NK-92 treated with Interleukin-12 subunit alpha and Interleukin-12 subunit beta, amount 100 ng/mL, for 24 hours (cell line): ENCODE results near the gene STX16.
A peak's percentile ranks its signal among the peaks of the same experiment; 100 is the strongest.

ENCODE experiments used
- DNase-seq: peaks from one replicate; lab custom pipeline; 2025; lab: John Stamatoyannopoulos, UW

STX16 gene, protein sequence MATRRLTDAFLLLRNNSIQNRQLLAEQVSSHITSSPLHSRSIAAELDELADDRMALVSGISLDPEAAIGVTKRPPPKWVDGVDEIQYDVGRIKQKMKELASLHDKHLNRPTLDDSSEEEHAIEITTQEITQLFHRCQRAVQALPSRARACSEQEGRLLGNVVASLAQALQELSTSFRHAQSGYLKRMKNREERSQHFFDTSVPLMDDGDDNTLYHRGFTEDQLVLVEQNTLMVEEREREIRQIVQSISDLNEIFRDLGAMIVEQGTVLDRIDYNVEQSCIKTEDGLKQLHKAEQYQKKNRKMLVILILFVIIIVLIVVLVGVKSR

GRCh38 chr20:58650776-58651558, at the start of gene STX16:
STX16 (plus strand) TSS chr20:58651283; CDS start chr20:58652007, 724 bp downstream.
- peak; percentile 83 for DNase-seq

DNA sequence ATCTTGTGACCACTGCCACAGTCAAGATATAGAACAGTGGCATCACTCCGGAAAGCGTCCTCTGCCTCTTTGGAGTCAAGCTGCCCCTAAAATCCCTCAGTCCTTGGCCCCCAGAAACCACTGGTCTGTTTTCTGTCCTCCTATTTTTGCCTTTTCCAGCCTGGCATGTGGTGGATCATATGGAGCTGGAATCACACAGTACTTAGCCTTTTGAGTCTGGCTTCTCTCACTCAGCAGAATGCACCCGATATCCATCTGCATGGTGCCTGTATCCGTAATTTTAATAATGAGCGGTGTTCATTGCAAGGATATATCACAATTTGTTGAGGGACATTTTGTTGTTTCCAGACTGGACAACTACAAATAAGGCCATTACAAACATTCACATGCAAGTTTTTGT, 49.0 kb upstream of the STX16 start:
- no peak for DNase-seq

DNA sequence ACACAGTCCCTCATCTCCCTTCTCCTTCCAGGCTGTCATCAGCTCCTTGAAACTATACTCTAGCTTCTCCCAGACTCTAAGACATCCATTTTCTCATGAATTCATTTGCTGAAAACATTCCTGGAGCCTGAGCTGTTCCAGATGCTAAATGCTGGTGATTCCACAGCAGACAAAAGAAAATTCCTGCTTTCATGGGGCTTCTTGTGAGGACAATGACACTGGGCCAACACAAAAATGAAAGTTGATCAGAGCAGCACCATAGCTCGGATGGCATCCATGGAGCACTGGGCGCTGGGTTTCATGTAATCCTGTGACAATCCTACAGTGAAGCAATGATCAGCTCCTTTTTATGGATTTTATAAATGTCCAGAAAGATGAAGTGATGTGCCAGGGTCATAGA, 47.4 kb upstream of the STX16 start:
- no peak for DNase-seq

DNA sequence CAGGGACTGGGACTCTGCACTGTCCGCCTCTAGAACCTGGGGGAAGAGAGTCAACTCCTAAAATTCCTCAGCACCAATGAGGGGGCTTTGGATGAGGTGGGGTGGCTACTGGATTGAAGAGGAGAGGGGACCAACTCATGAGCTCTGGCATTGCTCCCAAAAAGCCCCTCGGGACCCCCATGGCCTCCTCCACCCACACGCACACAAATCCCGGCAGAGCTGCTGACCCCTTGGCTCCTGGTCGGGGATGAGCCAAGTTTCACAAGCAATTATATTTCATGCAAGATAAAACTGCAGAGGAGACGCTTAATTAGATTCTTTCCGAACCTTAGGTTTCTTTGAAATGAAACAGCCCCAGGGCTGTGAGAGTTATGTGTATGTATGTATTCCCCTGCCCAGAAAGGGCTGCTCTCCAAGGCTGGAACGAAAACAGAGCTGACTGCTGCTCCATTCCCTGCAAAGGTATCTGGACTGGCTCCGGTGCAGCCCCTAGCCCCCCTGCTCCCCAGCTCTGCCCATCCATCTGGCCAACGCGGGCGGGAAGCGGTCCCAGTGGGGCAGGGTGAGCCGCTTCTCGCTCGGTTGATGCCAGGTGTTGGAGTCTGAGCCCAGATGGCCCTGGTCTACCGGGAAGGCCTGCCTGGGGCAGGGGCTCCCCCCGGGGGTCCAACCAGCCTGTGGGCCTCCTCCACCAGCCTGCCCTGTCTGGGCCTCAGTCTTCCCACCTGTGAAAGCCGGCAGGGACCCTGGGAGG, 46.8 kb upstream of the STX16 start:
- DNase-seq: no peak

DNA sequence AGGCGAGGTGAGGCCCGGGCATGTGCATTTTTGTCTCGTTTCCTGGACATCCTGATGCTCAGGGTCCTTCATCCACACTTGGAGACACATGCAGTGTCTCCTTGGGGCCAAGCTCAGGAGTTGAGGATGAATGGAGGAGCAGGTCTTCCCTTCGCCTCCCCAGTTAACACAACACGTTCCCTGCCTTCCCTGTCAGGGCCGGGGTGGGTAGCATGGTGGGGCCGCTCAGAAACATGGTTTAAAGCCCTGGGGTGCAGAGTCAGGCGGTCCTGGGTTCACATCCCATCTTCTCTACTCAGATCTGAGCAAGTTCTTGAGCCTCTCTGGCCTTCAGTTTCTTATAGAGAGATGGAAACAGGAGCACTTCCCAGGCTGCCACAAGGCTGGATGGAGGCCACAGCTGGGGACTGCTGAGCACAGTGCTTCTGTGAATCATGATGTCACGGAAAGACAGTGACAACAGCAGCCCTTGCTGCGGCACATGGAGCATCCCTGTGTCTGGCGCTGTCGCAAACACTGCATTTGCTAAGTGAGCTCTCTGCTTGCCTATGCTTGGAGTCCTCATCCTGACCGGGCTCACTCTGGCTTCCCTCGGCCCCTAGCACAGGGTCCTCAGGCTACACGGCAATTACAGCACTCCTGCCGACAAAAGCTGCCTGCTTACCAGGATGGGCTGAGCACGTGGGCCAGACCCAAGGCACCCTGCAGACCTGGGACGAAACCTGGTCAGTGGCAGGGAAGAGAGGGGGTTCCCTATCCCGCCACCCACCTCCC, 45.6 kb upstream of the STX16 start:
- DNase-seq: no peak

- DNase-seq: no peak
Observed at GRCh38 chr20:58606184-58606583, 44.9 kb upstream of the STX16 start.

GRCh38 chr20:58608096-58608840, 42.8 kb upstream of the STX16 start:
- no peak for DNase-seq

DNA sequence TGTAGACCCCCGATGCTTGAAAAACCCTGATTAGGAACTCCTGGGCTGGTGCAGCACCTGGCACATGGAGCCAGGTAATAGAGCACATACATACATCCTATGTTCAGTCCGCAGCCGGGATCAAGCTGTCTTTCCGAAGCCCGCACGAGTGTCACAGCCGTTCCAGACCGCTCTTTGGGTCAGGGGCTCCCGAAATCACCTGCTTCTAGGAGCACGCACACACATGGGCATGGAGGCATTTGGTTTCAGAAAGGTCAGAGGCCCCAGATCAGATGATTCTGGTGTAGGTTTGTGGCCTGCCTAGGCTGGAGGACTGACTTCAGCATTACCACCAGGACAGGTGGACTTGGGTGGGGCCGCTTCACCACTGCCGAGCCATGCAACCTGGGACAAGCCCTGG, 42.1 kb upstream of the STX16 start:
- no peak for DNase-seq

DNA sequence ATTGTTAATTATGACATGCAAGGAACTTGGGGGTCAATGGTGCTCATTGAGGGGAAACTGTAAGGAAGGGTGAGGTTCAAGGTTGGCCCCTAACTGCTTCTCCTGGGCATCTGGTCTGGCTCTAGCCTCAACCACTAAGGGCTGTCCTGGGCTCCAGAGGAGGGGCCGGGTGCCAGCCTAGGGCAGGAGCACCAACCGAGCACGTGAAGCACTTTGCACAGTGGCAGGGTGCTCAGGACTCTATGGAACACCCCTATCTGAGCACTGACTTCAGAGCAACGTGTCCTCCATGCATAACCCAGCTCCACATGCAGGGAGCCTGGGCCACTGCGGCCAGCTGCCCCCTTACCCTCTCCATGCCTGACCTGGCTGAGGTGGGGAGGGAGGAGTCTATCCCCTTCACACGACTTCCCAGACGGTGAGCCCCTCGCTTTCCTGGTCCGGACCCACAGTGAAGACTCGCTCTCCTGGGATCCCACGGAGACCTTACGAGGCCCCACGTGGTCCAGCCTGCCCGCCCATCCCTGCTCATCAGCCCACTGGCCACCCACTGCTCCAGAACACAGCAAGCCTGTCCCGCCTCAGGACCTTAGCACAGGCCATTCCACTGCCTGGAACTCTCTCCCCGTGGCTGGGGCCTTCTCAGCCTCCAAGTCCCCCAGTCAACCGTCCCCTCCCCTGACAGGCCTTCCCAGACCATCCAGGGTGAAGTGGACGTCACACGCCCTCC, 40.8 kb upstream of the STX16 start:
- DNase-seq: no peak

GRCh38 chr20:58610811-58611210, 40.3 kb upstream of the STX16 start:
- DNase-seq: no peak

GRCh38 chr20:58611236-58612030, 39.6 kb upstream of the STX16 start:
- no peak for DNase-seq

- DNase-seq: no peak
Observed at GRCh38 chr20:58612121-58612691, 38.9 kb upstream of the STX16 start.

GRCh38 chr20:58613061-58613854, 37.8 kb upstream of the STX16 start:
- no peak for DNase-seq

GRCh38 chr20:58614366-58614765, 36.7 kb upstream of the STX16 start:
- DNase-seq: no peak

DNA sequence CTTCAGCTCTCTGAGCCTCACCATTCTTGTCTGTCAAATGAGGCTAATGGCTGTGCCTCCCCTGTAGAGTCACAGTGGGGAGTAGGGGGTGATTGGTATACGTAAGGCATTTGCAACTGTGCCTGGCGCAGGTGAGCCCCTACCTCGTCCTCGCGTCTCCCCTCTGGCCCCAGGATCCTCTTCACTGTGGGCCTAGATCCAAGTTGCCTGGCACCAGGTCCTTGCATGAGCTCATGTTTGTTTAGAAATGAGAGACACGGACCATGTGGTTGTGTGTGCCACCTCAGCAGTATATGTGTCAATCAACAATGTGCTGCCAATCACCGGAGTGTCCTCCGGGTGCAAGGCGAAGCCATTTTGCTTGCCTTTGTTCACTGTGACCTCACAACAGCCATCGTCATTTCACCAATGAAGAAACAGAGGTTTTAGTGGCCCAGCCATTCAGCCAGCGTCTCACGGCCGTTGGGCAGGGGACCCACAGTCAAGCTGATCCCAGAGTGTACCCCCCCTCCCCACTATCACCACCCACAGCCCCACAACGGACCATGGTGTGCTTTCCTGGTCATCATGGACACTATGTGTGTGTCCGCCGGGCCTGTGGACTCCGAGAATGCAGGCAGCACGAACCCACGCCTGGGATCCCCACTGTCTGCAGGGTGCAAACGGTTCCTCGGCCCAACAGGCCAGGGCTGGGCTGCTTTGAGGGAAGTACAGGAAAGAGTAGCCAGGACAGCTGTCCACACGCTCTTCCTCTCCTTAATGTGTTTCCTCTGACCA, 35.9 kb upstream of the STX16 start:
- no peak for DNase-seq

- no peak for DNase-seq
Observed at GRCh38 chr20:58616411-58616810, 34.7 kb upstream of the STX16 start.

DNA sequence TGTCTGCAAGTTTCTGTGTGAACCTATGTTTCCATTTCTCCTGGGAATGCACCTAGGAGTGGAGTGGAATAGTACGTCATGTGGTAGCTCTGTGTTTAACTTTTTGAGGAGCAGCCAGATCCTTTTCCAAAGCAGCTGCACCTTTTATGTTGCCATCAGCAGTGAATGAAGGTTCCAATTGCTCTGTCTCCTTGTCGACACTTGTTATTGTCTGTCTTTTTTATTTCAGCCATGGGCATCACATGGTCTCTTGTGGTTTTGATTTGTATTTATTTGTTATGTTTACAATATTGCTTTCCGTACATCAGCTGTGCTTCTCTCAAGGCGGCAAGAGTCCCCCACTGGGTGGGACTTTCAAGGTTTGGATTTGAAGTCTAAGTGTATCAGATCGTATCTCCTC, 33.9 kb upstream of the STX16 start:
- no peak for DNase-seq
